Small intestine (tissue), 16 donors: ENCODE measurements around the gene SMAD5. TPM values are rescaled to one million over a fixed set of nuclear protein-coding genes. Genes with fewer than 3 reads are reported as not detected.

Experiments used
- DNase-seq, 2 donors: peaks; one replicate each; pipeline versions ENCODE4 v3.0.0 to v3.0.0-alpha.2; 2013
- FAIRE-seq: peaks from 2 replicates; lab custom pipeline; 2012; peaks lifted over from hg19 to GRCh38; lab: Jason Lieb, UNC
- H3K27ac ChIP-seq, 3 donors: one replicate each; pipeline ENCODE4 v1.5.1; 2013; ENCODE audit warnings: low read length in 2 of 3, mild to moderate bottlenecking in 2 of 3, control low read depth in 1 of 3, inconsistent platforms in 1 of 3, low read depth in 1 of 3, moderate library complexity in 1 of 3
- H3K27me3 ChIP-seq, 3 donors: one replicate each; pipeline ENCODE4 v1.6.1; 2013; ENCODE audit warnings: low read length in 3 of 3, inconsistent platforms in 1 of 3; ENCODE audit not compliant: control insufficient read depth in 3 of 3, insufficient read depth in 3 of 3
- H3K36me3 ChIP-seq, 3 donors: one replicate each; pipeline ENCODE4 v1.6.1; 2013; ENCODE audit warnings: low read length in 3 of 3, inconsistent platforms in 1 of 3, low read depth in 1 of 3, mild to moderate bottlenecking in 1 of 3, moderate library complexity in 1 of 3; ENCODE audit not compliant: control insufficient read depth in 3 of 3, insufficient read depth in 2 of 3
- H3K4me1 ChIP-seq, 3 donors: one replicate each; pipeline ENCODE4 v1.6.1; 2013; ENCODE audit warnings: low read length in 2 of 3, inconsistent platforms in 1 of 3, low read depth in 1 of 3, mild to moderate bottlenecking in 1 of 3, moderate library complexity in 1 of 3; ENCODE audit not compliant: control insufficient read depth in 3 of 3, insufficient read depth in 2 of 3
- H3K4me3 ChIP-seq, 3 donors: one replicate each; pipeline ENCODE4 v1.5.1; 2013; ENCODE audit warnings: low read length in 3 of 3, control low read depth in 1 of 3, inconsistent platforms in 1 of 3, low read depth in 1 of 3, mild to moderate bottlenecking in 1 of 3, moderate library complexity in 1 of 3
- H3K9me3 ChIP-seq, 2 donors: one replicate each; pipeline ENCODE4 v1.6.1; 2013; ENCODE audit warnings: low read depth in 1 of 2, low read length in 1 of 2; ENCODE audit not compliant: control insufficient read depth in 2 of 2, insufficient read depth in 1 of 2
- WGBS, 3 donors: extraction: QIAGEN DNeasy Blood & Tissue Kit; methylation state at CpG; one replicate each; pipeline ENCODE4 v1.1.7; 2013; 5-methylcytosine and 5-hydroxymethylcytosine counted together
- long read RNA-seq, 10 donors: transcript quantifications; one replicate each; lab custom pipeline, GENCODE V29; 2026
- polyA plus RNA-seq, 4 donors: library from polyadenylated mRNA; stranded (reverse) in 3 of 4; unstranded in 1 of 4; fragments of 200-250 nt in 3 of 4; fragments of 120-200 nt in 1 of 4; gene quantifications; one replicate each; pipeline versions ENCODE4 v1.2.1 to v1.2.3, GENCODE V29; 2013
- donor health status: healthy with polysubstance abuse.
- donor health status: control.
- donor health status: control.
- donor health status: Bipolar disorder and iron deficiency.
- donor health status: healthy.

The SMAD5 gene
- polyA plus RNA-seq: 10 to 100 TPM in 2 of 4 donors, 1 to 10 TPM in 2; 3.4 to 35.6 (median 9.1) TPM
- long read RNA-seq, donor 1, full-length matches to known transcripts: 6 of 45 reads
- long read RNA-seq, donor 1, partial matches to known transcripts: 39 of 45 reads
- long read RNA-seq, donor 1, other reads (novel, unspliced or antisense): 0 of 45 reads
- long read RNA-seq, donor 2: 0 reads
- long read RNA-seq, donor 3, full-length matches to known transcripts: 4 of 20 reads
- long read RNA-seq, donor 3, partial matches to known transcripts: 16 of 20 reads
- long read RNA-seq, donor 3, other reads (novel, unspliced or antisense): 0 of 20 reads
- long read RNA-seq, donor 4: 0 reads
- long read RNA-seq, donor 5: 0 reads
- long read RNA-seq, donor 6, full-length matches to known transcripts: 1 of 19 reads
- long read RNA-seq, donor 6, partial matches to known transcripts: 18 of 19 reads
- long read RNA-seq, donor 6, other reads (novel, unspliced or antisense): 0 of 19 reads
- long read RNA-seq, donor 7, full-length matches to known transcripts: 5 of 10 reads
- long read RNA-seq, donor 7, partial matches to known transcripts: 5 of 10 reads
- long read RNA-seq, donor 7, other reads (novel, unspliced or antisense): 0 of 10 reads
- long read RNA-seq, donor 8, full-length matches to known transcripts: 1 of 1 reads
- long read RNA-seq, donor 8, partial matches to known transcripts: 0 of 1 reads
- long read RNA-seq, donor 8, other reads (novel, unspliced or antisense): 0 of 1 reads
- long read RNA-seq, donor 9: 0 reads
- long read RNA-seq, donor 10, full-length matches to known transcripts: 6 of 31 reads
- long read RNA-seq, donor 10, partial matches to known transcripts: 25 of 31 reads
- long read RNA-seq, donor 10, other reads (novel, unspliced or antisense): 0 of 31 reads

DNA sequence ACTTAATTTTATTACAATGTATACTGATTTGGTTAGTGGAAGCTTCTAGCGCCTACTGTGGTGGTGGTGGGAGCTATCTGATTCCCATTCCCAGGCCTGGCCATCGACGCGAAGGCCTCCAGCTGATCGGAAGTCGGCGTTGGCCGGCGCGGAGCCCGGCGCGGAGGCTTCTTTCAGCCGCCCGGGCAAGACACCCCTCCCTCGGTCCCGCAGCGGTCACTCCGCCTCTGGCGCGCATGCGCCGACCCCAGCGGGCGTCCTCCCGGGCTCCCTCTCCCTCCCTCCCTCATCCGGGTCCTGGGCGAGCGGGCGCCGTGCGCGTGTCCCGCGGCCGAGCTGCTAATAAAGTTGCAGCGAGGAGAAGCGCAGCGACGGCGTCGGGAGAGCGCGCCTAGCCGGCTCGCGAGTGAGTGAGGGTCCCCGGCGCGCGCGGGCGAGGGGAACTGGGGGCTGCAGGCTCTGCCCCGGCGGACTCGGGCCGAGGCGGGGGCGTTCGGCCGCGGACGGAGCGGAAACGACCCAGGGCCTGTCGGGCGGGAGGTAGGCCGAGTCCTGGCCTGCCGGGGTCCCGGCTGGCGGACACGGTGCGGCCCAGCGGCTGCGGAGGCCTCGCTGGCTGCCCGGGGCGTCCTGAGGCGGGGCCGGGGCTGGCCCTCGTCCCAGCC is at the start of gene SMAD5:
TSS of gene SMAD5 (plus strand) at position 289 of the 665 bp plus-strand sequence. CDS start 20,916 bp downstream, outside the sequence.
- Histone ChIP-seq H3K4me1 (peaks cover 0 to 5% (median 4%) of the 10 kb centered on the region in 3 donors), H3K9me3 (no peaks in the 10 kb centered on the region), H3K36me3 (no peaks in the 10 kb centered on the region), H3K4me3 (peak within 1 kb of the TSS; percentile 71 to 92 (median 83)), H3K27me3 (peaks cover 0 to 3% (median 0%) of the 10 kb centered on the region in 3 donors), H3K27ac (peak within 1 kb of the TSS; percentile 90 to 96 (median 94))
- no peak for FAIRE-seq
- DNase-seq: peak; percentile 92 to 98
- 0% methylated on average over 47 to 81 of the region's 81 CpGs for WGBS, 3 donors

DNA sequence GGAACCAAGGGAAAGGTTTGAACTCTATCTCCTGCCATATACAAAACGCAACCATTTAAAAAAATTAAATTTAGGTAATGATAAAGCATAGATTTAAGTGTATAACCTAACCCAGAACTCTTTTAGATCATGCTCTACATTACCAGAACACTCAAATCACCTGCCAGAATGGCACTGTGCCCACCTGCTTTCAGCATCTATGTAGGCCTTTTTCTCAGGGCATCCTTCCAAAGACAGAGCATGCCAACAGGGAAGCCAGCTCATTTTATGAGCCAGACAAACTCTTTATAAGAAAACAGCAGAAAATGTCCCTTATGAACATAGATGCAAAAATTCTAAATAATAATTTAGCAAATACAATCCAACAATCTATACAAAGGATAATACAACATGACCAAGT is 47.9 kb upstream of the SMAD5 start:
- FAIRE-seq (no peak), DNase-seq (no peak)
- H3K27ac ChIP-seq: no peak overlapping the region

DNA sequence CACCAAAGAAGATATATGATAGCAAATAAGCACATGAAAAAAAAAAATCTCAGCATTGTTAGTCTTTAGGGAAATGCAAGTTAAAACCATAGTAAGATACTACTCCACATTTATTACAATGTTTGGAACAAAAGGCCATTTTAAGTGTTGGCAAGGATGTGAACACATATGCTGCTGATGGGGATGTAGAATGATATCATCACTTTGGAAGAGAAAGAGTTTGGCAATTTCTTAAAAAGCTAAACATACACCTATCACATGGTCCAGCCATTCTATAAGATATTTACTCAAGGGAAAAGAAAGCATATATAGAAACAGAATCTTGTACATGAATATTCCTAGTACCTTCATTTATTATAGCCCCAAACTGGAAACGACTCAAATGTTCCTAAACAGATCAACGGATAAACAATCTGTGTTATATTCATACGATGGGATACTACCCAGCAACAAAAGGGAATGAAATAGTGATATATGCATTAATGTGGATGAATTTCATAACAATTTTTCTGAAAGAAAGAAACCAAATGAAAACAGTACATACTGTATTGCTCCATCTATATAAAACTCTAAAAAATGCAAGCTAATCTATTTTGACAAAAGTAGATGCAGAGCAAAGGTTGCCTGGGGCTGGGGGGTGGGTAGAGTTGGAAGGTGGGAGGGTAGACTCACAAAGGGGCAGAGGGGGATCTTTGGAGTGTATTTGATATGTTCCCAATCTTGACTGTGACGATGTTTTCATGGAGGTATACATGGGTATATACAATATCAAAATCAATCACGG is 45.7 kb upstream of the SMAD5 start:
- no peaks in the 10 kb centered on the region for H3K27me3 ChIP-seq
- FAIRE-seq (no peak), DNase-seq (no peak)
- no peak overlapping the region for H3K4me3 ChIP-seq
- H3K27ac ChIP-seq: no peak overlapping the region
- WGBS, 3 donors: 73 to 87% (median 76%) methylated on average over 5 of the region's 5 CpGs
- peaks cover 0 to 11% (median 2%) of the 10 kb centered on the region in 3 donors for H3K4me1 ChIP-seq
- no peaks in the 10 kb centered on the region for H3K9me3 ChIP-seq
- H3K36me3 ChIP-seq: no peaks in the 10 kb centered on the region

More for the DNA sequence above, 47.9 kb upstream of the SMAD5 start:
- Histone ChIP-seq H3K4me1 (peaks cover 2 to 5% (median 2%) of the 10 kb centered on the region in 3 donors), H3K27me3 (no peaks in the 10 kb centered on the region), H3K4me3 (no peak overlapping the region), H3K9me3 (no peaks in the 10 kb centered on the region), H3K36me3 (no peaks in the 10 kb centered on the region)
- 78 to 90% (median 88%) methylated on average over 1 of the region's 1 CpG for WGBS, 3 donors

DNA sequence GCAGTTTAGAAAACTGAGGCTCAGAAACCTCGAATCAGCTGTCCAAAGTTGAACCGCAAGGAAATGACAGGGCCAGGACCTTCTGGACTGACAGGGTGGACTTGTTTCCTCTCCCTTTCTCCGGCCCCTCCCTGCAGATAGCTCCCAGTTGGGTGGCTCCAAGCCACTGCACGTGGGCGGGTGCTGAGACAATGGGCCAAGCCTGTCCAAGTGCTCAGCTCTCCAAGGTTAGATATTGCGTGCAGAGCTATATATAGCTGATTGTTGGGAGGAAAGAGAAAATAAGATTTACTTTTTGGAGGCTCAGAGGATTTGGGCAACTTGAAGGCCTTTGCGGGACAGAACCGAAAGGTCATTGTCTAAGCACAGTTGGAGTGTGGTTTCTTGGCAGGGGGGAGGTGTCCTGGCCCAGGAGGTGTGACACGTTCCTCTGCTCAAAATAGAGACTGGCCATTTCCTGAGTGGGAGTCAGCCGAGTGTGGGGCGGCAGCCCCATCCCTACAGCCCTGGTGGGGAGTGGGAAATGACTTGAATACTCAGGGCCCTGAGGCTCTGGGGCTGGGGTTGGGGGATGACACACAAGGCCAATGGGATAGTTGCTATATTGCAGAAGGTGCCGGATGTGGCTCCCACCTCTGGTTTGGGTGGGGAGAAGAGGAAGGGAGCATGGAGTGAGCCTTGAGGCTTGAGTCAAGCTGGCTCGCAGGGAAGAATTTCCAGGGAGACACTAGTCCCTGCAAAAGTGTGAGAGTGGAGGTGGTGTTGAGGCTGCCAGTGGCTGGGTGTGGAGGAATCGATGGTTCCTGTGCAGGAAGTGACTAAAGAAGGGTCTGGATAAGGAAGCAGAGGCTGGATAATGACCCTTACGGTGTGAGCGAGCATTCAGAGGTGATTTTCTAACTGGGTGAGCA is 44.4 kb upstream of the SMAD5 start:
- 55 to 57% (median 56%) methylated on average over 16 of the region's 16 CpGs for WGBS, 3 donors
- Histone ChIP-seq H3K9me3 (no peaks in the 10 kb centered on the region), H3K4me3 (no peak overlapping the region), H3K27me3 (no peaks in the 10 kb centered on the region), H3K27ac (peak overlapping the region in 2 of 3 donors; percentile 28 to 41), H3K4me1 (peaks cover 0 to 11% (median 2%) of the 10 kb centered on the region in 3 donors), H3K36me3 (no peaks in the 10 kb centered on the region)
- DNase-seq (peak in 1 of 2 donors; percentile 79), FAIRE-seq (no peak)

DNA sequence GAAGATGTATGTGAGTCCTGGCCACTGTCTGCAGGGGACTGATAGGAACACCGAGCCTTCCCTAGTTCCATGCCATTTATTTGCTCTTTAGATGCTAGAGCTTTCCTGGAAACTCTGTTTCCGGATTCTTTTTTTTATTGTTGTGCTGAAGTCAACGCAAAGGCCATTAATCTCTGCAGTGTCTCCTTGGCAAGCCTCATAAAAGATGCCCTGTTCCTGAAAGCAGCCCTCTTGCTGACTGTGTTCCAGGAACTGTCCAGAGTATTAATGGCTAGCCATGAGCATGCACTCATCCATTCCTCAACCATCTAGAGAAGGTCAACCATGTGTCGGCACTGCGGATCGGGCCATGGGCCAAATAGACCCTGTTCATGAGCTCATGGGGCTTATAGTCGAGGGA is 42.9 kb upstream of the SMAD5 start:
- Histone ChIP-seq H3K36me3 (no peaks in the 10 kb centered on the region), H3K27ac (peak overlapping the region in 1 of 3 donors; percentile 22), H3K4me1 (peaks cover 3 to 11% (median 9%) of the 10 kb centered on the region in 3 donors), H3K4me3 (no peak overlapping the region), H3K9me3 (no peaks in the 10 kb centered on the region), H3K27me3 (no peaks in the 10 kb centered on the region)
- DNase-seq: peak; percentile 49 to 56
- FAIRE-seq: no peak
- WGBS, 3 donors: 50 to 63% (median 54%) methylated on average over 7 of the region's 7 CpGs

DNA sequence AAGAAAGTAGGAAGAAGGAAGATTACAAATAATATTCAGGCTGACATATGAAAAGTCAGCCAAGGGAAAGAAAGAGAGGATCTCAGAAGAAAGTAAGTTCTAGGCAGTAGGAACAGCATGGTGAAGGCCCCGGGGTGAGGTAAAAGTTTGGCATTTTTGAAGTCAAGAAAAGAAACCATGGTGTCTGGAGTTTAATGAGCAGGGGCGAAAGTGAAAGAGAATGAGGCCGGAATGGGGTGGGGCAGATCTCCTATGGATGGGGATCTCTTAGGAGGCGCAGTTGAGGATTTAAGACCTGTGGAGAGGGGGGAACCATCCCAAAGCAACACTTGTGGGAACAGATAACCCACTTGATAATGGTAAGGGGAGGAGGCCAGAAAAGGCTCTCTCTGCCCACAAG is 42.3 kb upstream of the SMAD5 start:
- H3K27me3 ChIP-seq: no peaks in the 10 kb centered on the region
- H3K9me3 ChIP-seq: no peaks in the 10 kb centered on the region
- H3K27ac ChIP-seq: no peak overlapping the region
- DNase-seq (peak in 1 of 2 donors; percentile 66), FAIRE-seq (no peak)
- no peak overlapping the region for H3K4me3 ChIP-seq
- 27 to 62% (median 33%) methylated on average over 4 of the region's 4 CpGs for WGBS, 3 donors
- no peaks in the 10 kb centered on the region for H3K36me3 ChIP-seq
- peaks cover 3 to 14% (median 11%) of the 10 kb centered on the region in 3 donors for H3K4me1 ChIP-seq
